ENCODE results near the gene RBMS3.

- no peak for TF ChIP-seq POLR2A (IDR thresholded peaks at IDR 0.05; ENCODE audit: low read length)
- TF ChIP-seq GATA1 (IDR thresholded peaks at IDR 0.05; ENCODE audit: low read depth, low read length), result no peak
These were observed 321.2 kb downstream of the RBMS3 start for GRCh38 chr3:29601861-29602585.

Measured in erythroblast (primary cell).